Esophagus squamous epithelium (tissue), 5 donors: ENCODE measurements around the gene PTPRG. TPM values are rescaled to one million over a fixed set of nuclear protein-coding genes. Genes with fewer than 3 reads are reported as not detected.

Source experiments
- DNase-seq: peaks from one replicate; lab custom pipeline; 2025; lab: John Stamatoyannopoulos, UW
- H3K27ac ChIP-seq, 4 donors: fragments of 200-600 bp; sonication (generic); one replicate each; pipeline ENCODE4 v1.5.1; 2016 to 2019; ENCODE audit warnings: mild to moderate bottlenecking in 1 of 4
- H3K27me3 ChIP-seq, 4 donors: fragments of 200-600 bp; sonication (generic); 1 replicate in 3 of 4; 2 replicates in 1 of 4; pipeline versions ENCODE4 v1.5.1 to v1.6.0; 2017 to 2021; ENCODE audit warnings: antibody characterized with exemption in 1 of 4
- H3K36me3 ChIP-seq, 3 donors: fragments of 200-600 bp; sonication (generic); one replicate each; pipeline ENCODE4 v1.5.1; 2016 to 2019
- H3K4me1 ChIP-seq, 3 donors: fragments of 200-600 bp; sonication (generic); one replicate each; pipeline ENCODE4 v1.5.1; 2017 to 2019
- H3K4me3 ChIP-seq, 4 donors: fragments of 200-600 bp; sonication (generic); 1 replicate in 3 of 4; 2 replicates in 1 of 4; pipeline ENCODE4 v1.5.1; 2016 to 2019; ENCODE audit warnings: mild to moderate bottlenecking in 2 of 4, moderate library complexity in 1 of 4
- H3K9me3 ChIP-seq, 3 donors: fragments of 200-600 bp; sonication (generic); one replicate each; pipeline ENCODE4 v1.5.1; 2016 to 2019
- POLR2A ChIP-seq, 4 donors: fragments of 450-650 bp; IDR thresholded peaks; one replicate each; pipeline ENCODE4 v1.6.1; 2017; ENCODE audit warnings: antibody characterized with exemption in 4 of 4, mild to moderate bottlenecking in 4 of 4, moderate library complexity in 3 of 4
- WGBS, 2 donors: methylation state at CpG; one replicate each; pipeline ENCODE4 v1.1.5; 2018; 5-methylcytosine and 5-hydroxymethylcytosine counted together
- intact Hi-C: fragments of 100-400 bp; cut with DNase I; formaldehyde crosslinking; loops from one replicate; pipeline ENCODE4 v1.15.0; 2022
- total RNA-seq, 4 donors: library from RNA; depleted of rRNA; stranded (reverse); fragments of >200 nt; gene quantifications; one replicate each; pipeline ENCODE4 v1.1.0, GENCODE V29; 2016
- TF ChIP-seq, protein P1 (sequence below), 6 experiments: fragments of 450-650 bp in 4 of 6; fragments of 200-600 bp in 2 of 6; sonication (generic) in 2 of 6; IDR thresholded peaks; one replicate each; pipeline ENCODE4 v1.5.1; 2016 to 2019; ENCODE audit warnings: antibody characterized with exemption in 6 of 6, mild to moderate bottlenecking in 4 of 6, moderate library complexity in 4 of 6
- donor health status: DM: yes; HTN: yes; CAD: no.

Gene PTPRG
- total RNA-seq, 4 donors from 2014 or later, result 3.7 to 42.2 (median 15.2) TPM

DNA sequence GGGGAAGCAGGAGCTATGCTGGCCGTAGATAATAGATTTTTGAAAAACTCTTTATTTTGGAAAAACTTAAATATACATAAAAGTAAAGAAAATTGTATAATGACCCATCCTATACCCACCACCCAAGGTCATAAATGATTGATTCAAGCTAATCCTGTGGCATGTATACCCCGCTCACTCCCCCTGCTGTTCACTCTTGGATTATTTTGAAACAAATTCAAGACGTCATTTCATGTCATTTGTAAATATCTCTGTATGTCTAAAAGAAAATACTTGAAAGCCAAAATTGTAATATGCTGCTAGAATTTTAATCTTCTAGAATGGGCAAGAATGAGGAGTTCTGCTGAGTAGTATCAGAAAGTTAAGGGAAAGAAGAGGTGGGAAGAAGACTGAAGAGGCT lies 570.2 kb downstream of the PTPRG start:
- WGBS, 2 donors, result 49 to 50% methylated on average over 3 of the region's 3 CpGs
- Histone ChIP-seq H3K9me3 (no peaks in the 10 kb centered on the region), H3K27me3 (no peaks in the 10 kb centered on the region), H3K4me1 (peaks cover 0 to 10% (median 0%) of the 10 kb centered on the region in 3 donors), H3K36me3 (no peaks in the 10 kb centered on the region), H3K27ac (peak overlapping the region in 3 of 4 donors; percentile 24 to 64 (median 36)), H3K4me3 (no peak overlapping the region)
- TF ChIP-seq, protein P1, sequence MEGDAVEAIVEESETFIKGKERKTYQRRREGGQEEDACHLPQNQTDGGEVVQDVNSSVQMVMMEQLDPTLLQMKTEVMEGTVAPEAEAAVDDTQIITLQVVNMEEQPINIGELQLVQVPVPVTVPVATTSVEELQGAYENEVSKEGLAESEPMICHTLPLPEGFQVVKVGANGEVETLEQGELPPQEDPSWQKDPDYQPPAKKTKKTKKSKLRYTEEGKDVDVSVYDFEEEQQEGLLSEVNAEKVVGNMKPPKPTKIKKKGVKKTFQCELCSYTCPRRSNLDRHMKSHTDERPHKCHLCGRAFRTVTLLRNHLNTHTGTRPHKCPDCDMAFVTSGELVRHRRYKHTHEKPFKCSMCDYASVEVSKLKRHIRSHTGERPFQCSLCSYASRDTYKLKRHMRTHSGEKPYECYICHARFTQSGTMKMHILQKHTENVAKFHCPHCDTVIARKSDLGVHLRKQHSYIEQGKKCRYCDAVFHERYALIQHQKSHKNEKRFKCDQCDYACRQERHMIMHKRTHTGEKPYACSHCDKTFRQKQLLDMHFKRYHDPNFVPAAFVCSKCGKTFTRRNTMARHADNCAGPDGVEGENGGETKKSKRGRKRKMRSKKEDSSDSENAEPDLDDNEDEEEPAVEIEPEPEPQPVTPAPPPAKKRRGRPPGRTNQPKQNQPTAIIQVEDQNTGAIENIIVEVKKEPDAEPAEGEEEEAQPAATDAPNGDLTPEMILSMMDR (IDR thresholded peaks at IDR 0.05), result peak in 2 of 6 experiments; percentile 16 to 25
- TF ChIP-seq POLR2A (IDR thresholded peaks at IDR 0.05), result no peak
- intact Hi-C loops, result no loop called here
- DNase-seq, result no peak

DNA sequence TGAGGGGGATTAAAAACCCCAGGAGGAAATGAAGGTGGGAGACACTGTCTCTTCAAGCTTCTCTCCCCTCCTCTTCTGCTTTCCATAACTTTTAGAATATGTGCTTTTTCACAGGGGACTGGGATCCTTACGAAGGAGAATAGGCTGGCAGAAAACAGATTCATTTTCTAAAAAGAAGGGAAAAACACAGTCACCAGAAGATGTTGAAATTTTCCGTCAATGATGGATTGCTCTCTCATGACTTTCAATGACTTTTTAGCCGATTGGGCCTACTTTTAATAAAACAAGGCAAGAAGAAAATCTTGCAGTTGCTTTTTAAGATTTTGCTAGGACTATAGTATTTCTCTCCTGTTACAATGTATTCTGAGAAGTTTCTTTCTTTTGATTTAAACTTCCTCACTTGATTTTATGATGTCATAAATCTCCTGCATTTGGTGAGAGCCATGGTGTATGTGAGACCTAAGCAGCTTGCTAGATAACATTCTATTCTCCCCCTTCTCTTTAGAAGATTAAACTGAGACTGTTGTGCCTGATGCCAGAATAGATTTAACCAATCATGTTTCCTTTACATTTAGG lies 570.7 kb downstream of the PTPRG start:
- peaks cover 0 to 10% (median 0%) of the 10 kb centered on the region in 3 donors for H3K4me1 ChIP-seq
- no peak for DNase-seq
- intact Hi-C loops, result no loop called here
- no peak for TF ChIP-seq POLR2A (IDR thresholded peaks at IDR 0.05)
- TF ChIP-seq, protein P1 (IDR thresholded peaks at IDR 0.05), result no peak
- peak overlapping the region in 3 of 4 donors; percentile 36 to 64 (median 40) for H3K27ac ChIP-seq
- H3K9me3 ChIP-seq, result no peaks in the 10 kb centered on the region
- H3K4me3 ChIP-seq, result no peak overlapping the region
- WGBS, 2 donors, result 64 to 81% methylated on average over 3 of the region's 3 CpGs
- no peaks in the 10 kb centered on the region for H3K27me3 ChIP-seq
- no peaks in the 10 kb centered on the region for H3K36me3 ChIP-seq

DNA sequence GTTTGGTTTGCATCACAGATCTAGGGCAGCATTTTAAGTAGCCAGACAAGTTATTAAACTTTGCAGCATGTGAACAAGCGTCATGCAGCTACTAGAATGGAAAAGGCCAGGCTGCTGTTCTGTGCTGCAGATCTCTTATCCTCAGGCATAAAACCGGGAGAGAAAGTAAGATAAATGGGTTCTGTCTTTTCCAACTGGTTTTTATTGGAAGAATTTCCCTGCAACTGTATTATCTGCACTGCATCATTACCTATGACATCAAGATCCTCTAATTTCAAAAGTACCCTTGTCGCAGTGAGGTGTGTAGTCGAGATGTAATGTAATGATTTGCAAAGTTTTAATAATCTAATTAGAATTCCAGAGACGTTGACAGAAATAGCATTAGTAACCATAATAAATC lies 571.6 kb downstream of the PTPRG start:
- Histone ChIP-seq H3K4me3 (no peak overlapping the region), H3K36me3 (no peaks in the 10 kb centered on the region), H3K27ac (no peak overlapping the region), H3K27me3 (no peaks in the 10 kb centered on the region), H3K9me3 (no peaks in the 10 kb centered on the region), H3K4me1 (peaks cover 0 to 10% (median 0%) of the 10 kb centered on the region in 3 donors)
- no peak for TF ChIP-seq POLR2A (IDR thresholded peaks at IDR 0.05)
- TF ChIP-seq, protein P1 (IDR thresholded peaks at IDR 0.05), result no peak
- DNase-seq, result no peak
- 67 to 81% methylated on average over 5 of the region's 5 CpGs for WGBS, 2 donors
- intact Hi-C loops, result no loop called here

DNA sequence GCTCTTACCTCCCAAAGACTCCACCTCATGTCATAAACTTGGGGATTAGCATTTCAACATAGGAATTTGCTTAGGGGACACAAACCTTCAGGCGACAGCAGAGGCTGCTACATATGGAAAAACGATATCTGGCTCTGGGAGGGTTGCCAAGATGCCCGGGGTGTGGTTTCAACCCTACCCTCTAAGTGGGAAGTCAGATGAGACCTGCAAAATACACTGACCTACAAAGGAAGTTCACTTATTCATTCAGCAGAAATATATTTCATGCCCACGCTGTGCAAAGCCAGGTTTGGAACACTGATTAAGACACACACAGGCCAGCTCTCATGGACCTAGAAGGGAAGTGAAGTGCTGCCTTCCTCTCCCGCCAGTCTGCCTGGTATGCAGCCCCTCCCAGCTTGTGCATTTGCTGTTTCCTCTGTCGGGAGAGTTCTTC lies 572.7 kb downstream of the PTPRG start:
- intact Hi-C loops, result no loop called here
- no peak for DNase-seq

DNA sequence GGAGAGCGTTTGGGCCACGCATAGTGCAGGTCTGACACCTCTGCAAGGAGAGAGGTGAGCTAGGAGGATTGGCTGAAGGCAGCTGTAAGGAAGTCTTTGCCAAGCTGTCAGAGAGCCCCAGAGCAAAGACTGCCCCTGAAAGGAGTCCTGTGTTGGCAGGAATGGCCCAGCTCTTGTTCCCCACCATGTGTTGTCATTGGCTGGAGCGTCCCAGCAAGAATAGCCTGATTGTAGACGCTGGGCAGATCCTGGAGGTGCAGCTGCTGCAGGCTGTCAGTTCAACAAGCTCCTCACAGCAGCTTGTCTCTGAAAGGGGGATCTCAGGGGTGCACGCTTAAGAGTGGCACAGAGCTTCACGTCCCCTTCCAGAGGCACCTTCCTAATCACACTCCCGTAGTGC lies 574.4 kb downstream of the PTPRG start:
- Histone ChIP-seq H3K27me3 (no peaks in the 10 kb centered on the region), H3K4me3 (no peak overlapping the region), H3K27ac (no peak overlapping the region), H3K9me3 (no peaks in the 10 kb centered on the region), H3K4me1 (peaks cover 0 to 10% (median 0%) of the 10 kb centered on the region in 3 donors), H3K36me3 (no peaks in the 10 kb centered on the region)
- intact Hi-C loops, result no loop called here
- no peak for DNase-seq
- 86 to 97% methylated on average over 3 to 4 of the region's 7 CpGs for WGBS, 2 donors
- TF ChIP-seq, protein P1 (IDR thresholded peaks at IDR 0.05), result no peak
- TF ChIP-seq POLR2A (IDR thresholded peaks at IDR 0.05), result no peak

More for the DNA sequence above, 572.7 kb downstream of the PTPRG start:
- no peaks in the 10 kb centered on the region for H3K27me3 ChIP-seq
- no peaks in the 10 kb centered on the region for H3K36me3 ChIP-seq
- no peak for TF ChIP-seq POLR2A (IDR thresholded peaks at IDR 0.05)
- TF ChIP-seq, protein P1 (IDR thresholded peaks at IDR 0.05), result no peak
- no peak overlapping the region for H3K4me3 ChIP-seq
- H3K9me3 ChIP-seq, result no peaks in the 10 kb centered on the region
- H3K27ac ChIP-seq, result no peak overlapping the region
- peaks cover 0 to 10% (median 0%) of the 10 kb centered on the region in 3 donors for H3K4me1 ChIP-seq
- 23 to 25% methylated on average over 4 to 6 of the region's 6 CpGs for WGBS, 2 donors
